Thoracic aorta (tissue), 2 donors: ENCODE results near the gene SSR4. TPM values are rescaled to one million over a fixed set of nuclear protein-coding genes. Genes with fewer than 3 reads are reported as not detected.

ENCODE experiments used
- ATAC-seq: fragments of 150-250 bp; one replicate; pipeline ENCODE4 v1.8.0; 2017; ENCODE audit warnings: low read depth; ENCODE audit not compliant: insufficient number of reproducible peaks, low FRiP score
- DNase-seq: peaks from one replicate; pipeline ENCODE4 v3.0.0-alpha.2; 2020; ENCODE audit warnings: low spot score
- H3K27ac ChIP-seq, 2 donors: fragments of 200-600 bp; sonication (generic); 1 replicate in 1 of 2; 2 replicates in 1 of 2; pipeline ENCODE4 v1.5.1; 2016; ENCODE audit warnings: mild to moderate bottlenecking in 2 of 2, moderate library complexity in 2 of 2
- H3K27me3 ChIP-seq: fragments of 200-600 bp; sonication (generic); replicated peaks from 2 replicates; pipeline ENCODE4 v1.6.0; 2016; ENCODE audit warnings: mild to moderate bottlenecking; ENCODE audit not compliant: insufficient read depth
- H3K36me3 ChIP-seq: fragments of 200-600 bp; sonication (generic); one replicate; pipeline ENCODE4 v1.5.1; 2016
- H3K4me1 ChIP-seq, 2 donors: fragments of 200-600 bp; sonication (generic); 1 replicate in 1 of 2; 2 replicates in 1 of 2; pipeline versions ENCODE4 v1.5.1 to v1.6.0; 2016; ENCODE audit warnings: low read depth in 2 of 2, mild to moderate bottlenecking in 1 of 2; ENCODE audit not compliant: control insufficient read depth in 1 of 2
- H3K4me3 ChIP-seq: fragments of 200-600 bp; sonication (generic); 2 replicates; pipeline ENCODE4 v1.5.1; 2016; ENCODE audit warnings: mild to moderate bottlenecking
- H3K9me3 ChIP-seq: fragments of 200-600 bp; sonication (generic); 2 replicates; pipeline ENCODE4 v1.5.1; 2016
- CTCF ChIP-seq: fragments of 200-600 bp; sonication (generic); IDR thresholded peaks from one replicate; pipeline ENCODE4 v1.5.1; 2019; ENCODE audit warnings: antibody characterized with exemption
- total RNA-seq, 2 donors: library from RNA; depleted of rRNA; stranded (reverse); fragments of >200 nt; gene quantifications; one replicate each; pipeline versions ENCODE4 v1.1.0 to v1.2.3, GENCODE V29; 2016

SSR4 gene
- total RNA-seq, 2 donors from 2014 or later: 103 to 299 TPM

- H3K36me3 ChIP-seq: no peaks in the 10 kb centered on the region
- TF ChIP-seq CTCF: no peak
- H3K4me1 ChIP-seq: peaks cover 0 to 8% of the 10 kb centered on the region in 2 donors
- H3K9me3 ChIP-seq: no peaks in the 10 kb centered on the region
- H3K4me3 ChIP-seq: peak overlapping the region; percentile 68
- DNase-seq: no peak
- ATAC-seq: no peak
- H3K27me3 ChIP-seq: no peaks in the 10 kb centered on the region
- H3K27ac ChIP-seq: peak overlapping the region in 1 of 2 donors; percentile 74
Observed at GRCh38 chrX:153764786-153765137, 29.7 kb upstream of the SSR4 start.

GRCh38 chrX:153765138-153766079 lies 29.1 kb upstream of the SSR4 start:
- DNase-seq (no peak), ATAC-seq (no peak)
- Histone ChIP-seq H3K9me3 (no peaks in the 10 kb centered on the region), H3K27me3 (no peaks in the 10 kb centered on the region), H3K4me3 (peak overlapping the region; percentile 68), H3K27ac (peak overlapping the region; percentile 38 to 74), H3K4me1 (peaks cover 0 to 8% of the 10 kb centered on the region in 2 donors), H3K36me3 (no peaks in the 10 kb centered on the region)
- no peak for TF ChIP-seq CTCF

GRCh38 chrX:153766098-153766817 lies 28.2 kb upstream of the SSR4 start:
- Histone ChIP-seq H3K27ac (peak overlapping the region; percentile 38 to 74), H3K9me3 (no peaks in the 10 kb centered on the region), H3K36me3 (no peaks in the 10 kb centered on the region), H3K4me1 (peaks cover 0 to 8% of the 10 kb centered on the region in 2 donors), H3K4me3 (peak overlapping the region; percentile 68), H3K27me3 (no peaks in the 10 kb centered on the region)
- DNase-seq (no peak), ATAC-seq (no peak)
- no peak for TF ChIP-seq CTCF

- Histone ChIP-seq H3K9me3 (no peaks in the 10 kb centered on the region), H3K27me3 (no peaks in the 10 kb centered on the region), H3K27ac (no peak overlapping the region), H3K4me3 (no peak overlapping the region), H3K36me3 (no peaks in the 10 kb centered on the region), H3K4me1 (peaks cover 0 to 8% of the 10 kb centered on the region in 2 donors)
- ATAC-seq: no peak
- no peak for TF ChIP-seq CTCF
- DNase-seq: no peak
Observed at GRCh38 chrX:153766871-153767673, 27.4 kb upstream of the SSR4 start.
